K562 (cell line): ENCODE measurements around the gene CCDC71L.

Source experiments
- MYC ChIP-seq, 2 experiments: fragments of 250-450 bp in 1 of 2; sonication (Bioruptor Pico) in 1 of 2; IDR thresholded peaks; 2 replicates each; pipeline versions ENCODE4 v1.5.1 to v1.6.1; 2012 to 2021; ENCODE audit warnings: low read depth in 2 of 2, borderline replicate concordance in 1 of 2, improper control_type of control experiment in 1 of 2, low read length in 1 of 2, mild to moderate bottlenecking in 1 of 2, moderate library complexity in 1 of 2
- RFX7 ChIP-seq: fragments of 250-450 bp; sonication (Bioruptor Pico); IDR thresholded peaks from 2 replicates; pipeline ENCODE4 v1.5.1; 2021; ENCODE audit warnings: mild to moderate bottlenecking
- ZNF140 ChIP-seq: fragments of 250-450 bp; sonication (Bioruptor Pico); IDR thresholded peaks from 2 replicates; pipeline ENCODE4 v1.8.0; 2021; ENCODE audit warnings: moderate library complexity, mild to moderate bottlenecking, inconsistent platforms

- TF ChIP-seq RFX7 (CRISPR knock-in tag), result no peak
- TF ChIP-seq ZNF140 (CRISPR knock-in tag), result no peak
- no peak for TF ChIP-seq MYC (IDR thresholded peaks at IDR 0.05; ENCODE audit: low read depth, low read length)
- TF ChIP-seq MYC (CRISPR knock-in tag; IDR thresholded peaks at IDR 0.05; ENCODE audit: borderline replicate concordance, low read depth), result no peak
These were observed 5.4 kb upstream of the CCDC71L start for GRCh38 chr7:106666353-106666752.
